Measurements from ENCODE around the gene TSSK3. TPM values are rescaled to one million over a fixed set of nuclear protein-coding genes. Genes with fewer than 3 reads are reported as not detected.
A peak's percentile ranks its signal among the peaks of the same experiment; 100 is the strongest.

TSSK3 gene
- total and polyA plus RNA-seq, 2 donors (not counting 3 experiments of a cell fraction or from before 2014, with no cell fraction given), result 0.42 to 0.65 TPM

GRCh38 chr1:32336591-32336932 lies 25.8 kb upstream of the TSSK3 start:
- FAIRE-seq (no peak), DNase-seq (ENCODE audit: low read depth, low spot score) (no peak)
- H3K27ac ChIP-seq (ENCODE audit: insufficient read depth, low read depth, low read length), result no peak overlapping the region
- dilution Hi-C loops (cut with MboI; ENCODE audit: extremely low pct_ligation_motif_present, low sequenced_read_pairs) (no loop called here), intact Hi-C loops (cut with micrococcal nuclease) (loop anchor here (1.0 to 5.0 kb wide), 2 partner anchors 15 to 114 kb away; partner anchors contain the start of genes EIF3I and TMEM234)
- H3K9ac ChIP-seq (replicated peaks; ENCODE audit: extremely low read depth, insufficient read depth, low read length), result no peak overlapping the region
- H3K9me3 ChIP-seq (replicated peaks; ENCODE audit: control insufficient read depth, insufficient read depth, low read length), result no peaks in the 10 kb centered on the region
- peak overlapping the region; percentile 18 for H2AFZ ChIP-seq (ENCODE audit: low read depth, low read length)
- H3K36me3 ChIP-seq (ENCODE audit: control insufficient read depth in 2 of 2, extremely low read depth in 1 of 2, insufficient read depth in 2 of 2, low read length in 2 of 2), result peaks cover 6 to 17% of the 10 kb centered on the region in 2 experiments
- H3K27me3 ChIP-seq (ENCODE audit: control insufficient read depth in 2 of 2, insufficient read depth in 2 of 2, low read length in 2 of 2), result no peaks in the 10 kb centered on the region
- H4K20me1 ChIP-seq (replicated peaks; ENCODE audit: control insufficient read depth, extremely low read depth, insufficient read depth, low read length), result no peaks in the 10 kb centered on the region
- peak overlapping the region; percentile 21 for H3K4me2 ChIP-seq (ENCODE audit: insufficient read depth, low read length)
- H3K4me3 ChIP-seq (replicated peaks in 1 of 3; ENCODE audit: insufficient read depth in 1 of 3, low read depth in 1 of 3, low read length in 3 of 3), result peak overlapping the region in 1 of 3 experiments; percentile 87
- H3K79me2 ChIP-seq (ENCODE audit: control insufficient read depth, insufficient read depth, low read length), result peaks cover 19% of the 10 kb centered on the region
- CTCF ChIA-PET, result interaction anchor here (0.8 to 1.7 kb wide), 13 partner anchors 15 to 136 kb away, joined by 3 to 12 read pairs (median 5); partner anchors contain the start of genes CCDC28B, FAM167B, FAM229A and TSSK3
- no peaks in the 10 kb centered on the region for H3K9me1 ChIP-seq (replicated peaks; ENCODE audit: control insufficient read depth, extremely low read depth, insufficient read depth, low read length)
- POLR2A ChIA-PET, result interaction anchor here (0.6 to 2.2 kb wide), 34 partner anchors 8 to 314 kb away, joined by 3 to 50 read pairs (median 4); partner anchors contain the start of genes BSDC1, FAM167B, IQCC and KPNA6
- BruUV-seq (replicated peaks), result no TSS peak
- no peak for TF ChIP-seq POLR2A (IDR thresholded peaks at IDR 0.05; ENCODE audit: low read depth, low read length)
- TF ChIP-seq GATA2 (IDR thresholded peaks at IDR 0.05; ENCODE audit: insufficient read depth, insufficient read length, low read depth, low read length), result no peak
- TF ChIP-seq EZH2 (IDR thresholded peaks at IDR 0.05; ENCODE audit: borderline replicate concordance, low read depth, low read length, severe bottlenecking), result no peak
- TF ChIP-seq POLR2AphosphoS5 (IDR thresholded peaks at IDR 0.05; ENCODE audit: insufficient read depth, low read depth, low read length), result no peak
- no peak for TF ChIP-seq MYC (IDR thresholded peaks at IDR 0.05; ENCODE audit: low read depth, low read length)
- peaks cover 14% of the 10 kb centered on the region for H3K4me1 ChIP-seq (ENCODE audit: control insufficient read depth, extremely low read depth, insufficient read depth, low read length)

DNA sequence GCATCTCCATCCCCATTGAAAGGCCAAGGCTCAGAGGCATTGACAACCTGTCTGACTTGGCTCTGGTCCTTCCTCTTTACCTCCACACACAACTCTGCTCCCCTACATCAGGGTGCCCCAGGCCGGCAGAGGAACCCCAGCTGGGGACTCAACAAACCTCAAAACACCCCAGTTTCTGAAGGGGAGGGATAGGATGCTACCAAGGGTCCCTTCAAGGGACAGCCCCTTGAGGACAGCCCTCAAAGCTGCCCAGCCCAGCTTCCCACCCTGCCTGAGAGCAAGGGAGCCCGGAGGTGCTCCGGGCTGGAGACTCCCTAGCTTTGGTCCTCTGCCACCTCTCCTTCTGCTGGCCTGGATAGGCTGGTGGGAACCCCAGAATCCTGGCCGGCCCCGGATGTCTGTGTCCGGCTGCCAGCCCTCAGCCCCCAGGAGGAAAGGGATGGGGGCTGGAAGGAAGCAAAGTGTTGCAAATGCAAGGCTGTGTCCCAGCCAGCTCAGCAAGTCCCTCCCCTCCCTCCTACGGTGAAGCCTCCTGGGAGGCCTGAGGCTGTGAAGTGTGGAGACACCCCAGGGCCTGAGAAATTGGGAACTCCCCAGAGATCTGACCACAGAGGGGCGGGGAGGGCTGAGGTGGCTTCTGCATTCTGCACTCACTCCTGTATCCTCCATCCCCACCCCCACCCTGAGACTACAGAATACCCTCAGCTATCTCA lies 25.2 kb upstream of the TSSK3 start:
- H3K4me2 ChIP-seq (ENCODE audit: insufficient read depth, low read length), result no peak overlapping the region
- H3K4me1 ChIP-seq (ENCODE audit: control insufficient read depth, extremely low read depth, insufficient read depth, low read length), result peaks cover 14% of the 10 kb centered on the region
- no peaks in the 10 kb centered on the region for H4K20me1 ChIP-seq (replicated peaks; ENCODE audit: control insufficient read depth, extremely low read depth, insufficient read depth, low read length)
- H3K4me3 ChIP-seq (replicated peaks in 1 of 3; ENCODE audit: insufficient read depth in 1 of 3, low read depth in 1 of 3, low read length in 3 of 3), result no peak overlapping the region
- BruUV-seq (replicated peaks), result no TSS peak
- no peaks in the 10 kb centered on the region for H3K9me3 ChIP-seq (replicated peaks; ENCODE audit: control insufficient read depth, insufficient read depth, low read length)
- no peak overlapping the region for H3K27ac ChIP-seq (ENCODE audit: insufficient read depth, low read depth, low read length)
- no peak for DNase-seq (ENCODE audit: low read depth, low spot score)
- no peak overlapping the region for H2AFZ ChIP-seq (ENCODE audit: low read depth, low read length)
- H3K36me3 ChIP-seq (ENCODE audit: control insufficient read depth in 2 of 2, extremely low read depth in 1 of 2, insufficient read depth in 2 of 2, low read length in 2 of 2), result peaks cover 6 to 13% of the 10 kb centered on the region in 2 experiments
- CTCF ChIA-PET, result interaction anchor here (1.3 to 1.7 kb wide), 4 partner anchors 15 to 121 kb away, joined by 3 to 8 read pairs (median 4); no protein-coding TSS in a partner anchor
- intact Hi-C loops (cut with micrococcal nuclease), result loop anchor here (1.0 to 5.0 kb wide), 2 partner anchors 14 to 115 kb away; partner anchors contain the start of genes EIF3I and TMEM234
- no peak for FAIRE-seq
- TF ChIP-seq FOS (IDR thresholded peaks at IDR 0.05; ENCODE audit: borderline replicate concordance, insufficient read depth, low read length), result no peak
- TF ChIP-seq GATA2 (IDR thresholded peaks at IDR 0.05; ENCODE audit: insufficient read depth, insufficient read length, low read depth, low read length), result no peak
- TF ChIP-seq POLR2AphosphoS5 (IDR thresholded peaks at IDR 0.05; ENCODE audit: insufficient read depth, low read depth, low read length), result no peak
- TF ChIP-seq EZH2 (IDR thresholded peaks at IDR 0.05; ENCODE audit: borderline replicate concordance, low read depth, low read length, severe bottlenecking), result no peak
- TF ChIP-seq, protein P1, sequence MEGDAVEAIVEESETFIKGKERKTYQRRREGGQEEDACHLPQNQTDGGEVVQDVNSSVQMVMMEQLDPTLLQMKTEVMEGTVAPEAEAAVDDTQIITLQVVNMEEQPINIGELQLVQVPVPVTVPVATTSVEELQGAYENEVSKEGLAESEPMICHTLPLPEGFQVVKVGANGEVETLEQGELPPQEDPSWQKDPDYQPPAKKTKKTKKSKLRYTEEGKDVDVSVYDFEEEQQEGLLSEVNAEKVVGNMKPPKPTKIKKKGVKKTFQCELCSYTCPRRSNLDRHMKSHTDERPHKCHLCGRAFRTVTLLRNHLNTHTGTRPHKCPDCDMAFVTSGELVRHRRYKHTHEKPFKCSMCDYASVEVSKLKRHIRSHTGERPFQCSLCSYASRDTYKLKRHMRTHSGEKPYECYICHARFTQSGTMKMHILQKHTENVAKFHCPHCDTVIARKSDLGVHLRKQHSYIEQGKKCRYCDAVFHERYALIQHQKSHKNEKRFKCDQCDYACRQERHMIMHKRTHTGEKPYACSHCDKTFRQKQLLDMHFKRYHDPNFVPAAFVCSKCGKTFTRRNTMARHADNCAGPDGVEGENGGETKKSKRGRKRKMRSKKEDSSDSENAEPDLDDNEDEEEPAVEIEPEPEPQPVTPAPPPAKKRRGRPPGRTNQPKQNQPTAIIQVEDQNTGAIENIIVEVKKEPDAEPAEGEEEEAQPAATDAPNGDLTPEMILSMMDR (IDR thresholded peaks at IDR 0.05; ENCODE audit: extremely low read depth in 1 of 2, insufficient read depth in 1 of 2, low read depth in 1 of 2, low read length in 2 of 2), result no peak
- no peaks in the 10 kb centered on the region for H3K27me3 ChIP-seq (ENCODE audit: control insufficient read depth in 2 of 2, insufficient read depth in 2 of 2, low read length in 2 of 2)
- peaks cover 19% of the 10 kb centered on the region for H3K79me2 ChIP-seq (ENCODE audit: control insufficient read depth, insufficient read depth, low read length)
- POLR2A ChIA-PET, result interaction anchor here (0.6 to 2.2 kb wide), 9 partner anchors 9 to 229 kb away, joined by 3 to 40 read pairs (median 6); partner anchors contain the start of genes KPNA6 and TXLNA
- H3K9me1 ChIP-seq (replicated peaks; ENCODE audit: control insufficient read depth, extremely low read depth, insufficient read depth, low read length), result no peaks in the 10 kb centered on the region
- H3K9ac ChIP-seq (replicated peaks; ENCODE audit: extremely low read depth, insufficient read depth, low read length), result no peak overlapping the region
- dilution Hi-C loops (cut with MboI; ENCODE audit: extremely low pct_ligation_motif_present, low sequenced_read_pairs), result no loop called here
